Sigmoid colon (tissue), 7 donors: Measurements from ENCODE around the gene IRAG1. TPM values are rescaled to one million over a fixed set of nuclear protein-coding genes. Genes with fewer than 3 reads are reported as not detected.

Experiments
- DNase-seq: peaks from one replicate; pipeline ENCODE4 v3.0.0-alpha.2; 2019
- H3K27ac ChIP-seq, 4 donors: fragments of 200-600 bp; sonication (generic); one replicate each; pipeline ENCODE4 v1.5.1; 2016 to 2019; ENCODE audit warnings: mild to moderate bottlenecking in 1 of 4
- H3K27me3 ChIP-seq, 3 donors: fragments of 200-600 bp; sonication (generic); one replicate each; pipeline ENCODE4 v1.5.1; 2019; ENCODE audit warnings: mild to moderate bottlenecking in 1 of 3
- H3K36me3 ChIP-seq, 4 donors: fragments of 200-600 bp; sonication (generic); one replicate each; pipeline ENCODE4 v1.5.1; 2016 to 2019
- H3K4me1 ChIP-seq, 4 donors: fragments of 200-600 bp; sonication (generic); one replicate each; pipeline ENCODE4 v1.5.1; 2017 to 2019
- H3K4me3 ChIP-seq, 4 donors: fragments of 200-600 bp; sonication (generic); one replicate each; pipeline ENCODE4 v1.5.1; 2017 to 2019; ENCODE audit warnings: mild to moderate bottlenecking in 2 of 4, moderate library complexity in 1 of 4
- H3K9me3 ChIP-seq, 4 donors: fragments of 200-600 bp in 3 of 4; sonication (generic) in 3 of 4; one replicate each; pipeline versions ENCODE4 v1.5.1 to v1.6.1; 2013 to 2019
- CTCF ChIP-seq, 4 experiments: fragments of 450-650 bp in 3 of 4; fragments of 200-600 bp in 1 of 4; IDR thresholded peaks; one replicate each; pipeline ENCODE4 v1.5.1; 2016 to 2019; ENCODE audit warnings: antibody characterized with exemption in 4 of 4, mild to moderate bottlenecking in 3 of 4, moderate library complexity in 2 of 4
- EP300 ChIP-seq, 4 donors: sonication (generic); formaldehyde crosslinking; IDR thresholded peaks; one replicate each; pipeline ENCODE4 v1.6.1; 2017; ENCODE audit warnings: antibody characterized with exemption in 4 of 4
- POLR2A ChIP-seq, 2 donors: fragments of 450-650 bp; IDR thresholded peaks; one replicate each; pipeline ENCODE4 v1.6.1; 2016; ENCODE audit warnings: antibody characterized with exemption in 2 of 2, mild to moderate bottlenecking in 2 of 2, moderate library complexity in 2 of 2
- POLR2AphosphoS5 ChIP-seq, 4 donors: sonication (generic); formaldehyde crosslinking; IDR thresholded peaks; one replicate each; pipeline ENCODE4 v1.6.1; 2017; ENCODE audit warnings: antibody characterized with exemption in 4 of 4
- WGBS, 2 donors: extraction: QIAGEN DNeasy Blood & Tissue Kit; methylation state at CpG; one replicate each; pipeline ENCODE4 v1.1.7; 2013; 5-methylcytosine and 5-hydroxymethylcytosine counted together
- intact Hi-C: fragments of 100-400 bp; cut with DNase I; formaldehyde crosslinking; loops from one replicate; pipeline ENCODE4 v1.15.1; 2023
- polyA plus RNA-seq, 3 donors: library from polyadenylated mRNA; stranded (reverse); fragments of 200-250 nt; gene quantifications; one replicate each; pipeline ENCODE4 v1.2.3, GENCODE V29; 2013
- total RNA-seq, 4 donors: library from RNA; depleted of rRNA; stranded (reverse); fragments of >200 nt; gene quantifications; one replicate each; pipeline ENCODE4 v1.1.0, GENCODE V29; 2016
- donor health status: healthy with polysubstance abuse.
- donor health status: Bipolar disorder and iron deficiency.
- donor health status: healthy.

The IRAG1 gene
- total and polyA plus RNA-seq, 7 donors: 1.8 to 153 (median 96.1) TPM

- intact Hi-C loops: no loop called here
- H3K9me3 ChIP-seq: no peaks in the 10 kb centered on the region
- no peak overlapping the region for H3K27ac ChIP-seq
- no peaks in the 10 kb centered on the region for H3K36me3 ChIP-seq
- H3K4me1 ChIP-seq: peaks cover 0 to 23% (median 16%) of the 10 kb centered on the region in 4 donors
- no peak overlapping the region for H3K4me3 ChIP-seq
- no peak for DNase-seq
- no peaks in the 10 kb centered on the region for H3K27me3 ChIP-seq
- no peak for TF ChIP-seq EP300 (IDR thresholded peaks at IDR 0.05)
- TF ChIP-seq CTCF (IDR thresholded peaks at IDR 0.05): no peak
- TF ChIP-seq POLR2AphosphoS5 (IDR thresholded peaks at IDR 0.05): no peak
- no peak for TF ChIP-seq POLR2A (IDR thresholded peaks at IDR 0.05)
- 85 to 93% methylated on average over 3 of the region's 3 CpGs for WGBS, 2 donors
These were observed 36.6 kb upstream of the IRAG1 start for GRCh38 chr11:10730151-10730550.

GRCh38 chr11:10728789-10729472 is 35.4 kb upstream of the IRAG1 start:
- Histone ChIP-seq H3K36me3 (no peaks in the 10 kb centered on the region), H3K27ac (peak overlapping the region in 1 of 4 donors; percentile 4), H3K4me1 (peaks cover 0 to 19% (median 15%) of the 10 kb centered on the region in 4 donors), H3K4me3 (no peak overlapping the region), H3K9me3 (no peaks in the 10 kb centered on the region), H3K27me3 (no peaks in the 10 kb centered on the region)
- WGBS, 2 donors: 56 to 64% methylated on average over 20 of the region's 20 CpGs
- no peak for TF ChIP-seq POLR2A (IDR thresholded peaks at IDR 0.05)
- no peak for DNase-seq
- intact Hi-C loops: no loop called here

GRCh38 chr11:10728154-10728553 is 34.6 kb upstream of the IRAG1 start:
- intact Hi-C loops: no loop called here
- Histone ChIP-seq H3K27me3 (no peaks in the 10 kb centered on the region), H3K9me3 (no peaks in the 10 kb centered on the region), H3K27ac (peak overlapping the region in 2 of 4 donors; percentile 4 to 26), H3K4me1 (peaks cover 0 to 19% (median 15%) of the 10 kb centered on the region in 4 donors), H3K4me3 (no peak overlapping the region), H3K36me3 (no peaks in the 10 kb centered on the region)
- no peak for TF ChIP-seq EP300 (IDR thresholded peaks at IDR 0.05)
- no peak for TF ChIP-seq CTCF (IDR thresholded peaks at IDR 0.05)
- no peak for TF ChIP-seq POLR2AphosphoS5 (IDR thresholded peaks at IDR 0.05)
- TF ChIP-seq POLR2A (IDR thresholded peaks at IDR 0.05): no peak
- no peak for DNase-seq
- WGBS, 2 donors: 49 to 75% methylated on average over 3 of the region's 3 CpGs

GRCh38 chr11:10727146-10727851 is 33.7 kb upstream of the IRAG1 start:
- intact Hi-C loops: no loop called here
- H3K4me3 ChIP-seq: no peak overlapping the region
- no peaks in the 10 kb centered on the region for H3K9me3 ChIP-seq
- H3K27ac ChIP-seq: peak overlapping the region; percentile 4 to 43 (median 32)
- no peak for DNase-seq
- 68 to 77% methylated on average over 4 of the region's 4 CpGs for WGBS, 2 donors
- no peaks in the 10 kb centered on the region for H3K36me3 ChIP-seq
- TF ChIP-seq POLR2AphosphoS5 (IDR thresholded peaks at IDR 0.05): no peak
- TF ChIP-seq EP300 (IDR thresholded peaks at IDR 0.05): no peak
- no peak for TF ChIP-seq CTCF (IDR thresholded peaks at IDR 0.05)
- no peak for TF ChIP-seq POLR2A (IDR thresholded peaks at IDR 0.05)
- no peaks in the 10 kb centered on the region for H3K27me3 ChIP-seq
- peaks cover 0 to 19% (median 15%) of the 10 kb centered on the region in 4 donors for H3K4me1 ChIP-seq

GRCh38 chr11:10725907-10726253 is 32.3 kb upstream of the IRAG1 start:
- Histone ChIP-seq H3K4me3 (no peak overlapping the region), H3K27me3 (no peaks in the 10 kb centered on the region)
- intact Hi-C loops: no loop called here

More at GRCh38 chr11:10725907-10726253, 32.3 kb upstream of the IRAG1 start:
- TF ChIP-seq CTCF (IDR thresholded peaks at IDR 0.05) (no peak), EP300 (IDR thresholded peaks at IDR 0.05) (no peak), POLR2A (IDR thresholded peaks at IDR 0.05) (no peak), POLR2AphosphoS5 (IDR thresholded peaks at IDR 0.05) (no peak)
- Histone ChIP-seq H3K36me3 (no peaks in the 10 kb centered on the region), H3K4me1 (peaks cover 0 to 19% (median 15%) of the 10 kb centered on the region in 4 donors), H3K27ac (no peak overlapping the region), H3K9me3 (no peaks in the 10 kb centered on the region)
- DNase-seq: no peak
